Stimulated activated CD4-positive, alpha-beta T cell treated with anti-CD3 and anti-CD28 coated beads, Interleukin-1b, Interleukin-23, amount 100 ng/mL, for 4 hours (primary cell): ENCODE results near the gene MTCL1.

Source experiments
- DNase-seq, 2 donors: peaks; one replicate each; pipeline ENCODE4 v3.0.0-alpha.2; 2020; ENCODE audit warnings: low read depth in 2 of 2

MTCL1 gene

GRCh38 chr18:8810157-8810556 lies 104.8 kb downstream of the MTCL1 start:
- no peak for DNase-seq

GRCh38 chr18:8811115-8811514 lies 105.8 kb downstream of the MTCL1 start:
- DNase-seq: no peak

GRCh38 chr18:8812631-8813030 lies 107.3 kb downstream of the MTCL1 start:
- DNase-seq: no peak

GRCh38 chr18:8813611-8814010 lies 108.3 kb downstream of the MTCL1 start:
- DNase-seq: no peak

GRCh38 chr18:8814206-8814605 lies 108.8 kb downstream of the MTCL1 start:
- no peak for DNase-seq

GRCh38 chr18:8816220-8816619 lies 110.9 kb downstream of the MTCL1 start:
- no peak for DNase-seq

GRCh38 chr18:8816816-8817215 lies 111.5 kb downstream of the MTCL1 start:
- no peak for DNase-seq

GRCh38 chr18:8818982-8819381 lies 113.6 kb downstream of the MTCL1 start:
- no peak for DNase-seq

GRCh38 chr18:8820396-8821082 lies 115.2 kb downstream of the MTCL1 start:
- no peak for DNase-seq

GRCh38 chr18:8821083-8821465 lies 115.7 kb downstream of the MTCL1 start:
- no peak for DNase-seq

- DNase-seq: no peak
Observed at GRCh38 chr18:8821531-8821930, 116.2 kb downstream of the MTCL1 start.

- DNase-seq: no peak
Observed at GRCh38 chr18:8822643-8823042, 117.3 kb downstream of the MTCL1 start.

- DNase-seq: no peak
Observed at GRCh38 chr18:8823530-8823929, 118.2 kb downstream of the MTCL1 start.

- DNase-seq: no peak
Observed at GRCh38 chr18:8824846-8825245, 119.5 kb downstream of the MTCL1 start.

- no peak for DNase-seq
Observed at GRCh38 chr18:8825273-8825672, 119.9 kb downstream of the MTCL1 start.

- no peak for DNase-seq
Observed at GRCh38 chr18:8825729-8826375, 120.5 kb downstream of the MTCL1 start.

GRCh38 chr18:8826514-8826913 lies 121.2 kb downstream of the MTCL1 start:
- no peak for DNase-seq

GRCh38 chr18:8826971-8827370 lies 121.6 kb downstream of the MTCL1 start:
- no peak for DNase-seq

- DNase-seq: no peak
Observed at GRCh38 chr18:8828300-8828699, 122.9 kb downstream of the MTCL1 start.

GRCh38 chr18:8828798-8829197 lies 123.4 kb downstream of the MTCL1 start:
- DNase-seq: no peak

GRCh38 chr18:8830067-8831060 lies 125.0 kb downstream of the MTCL1 start:
- no peak for DNase-seq

GRCh38 chr18:8831112-8831511 lies 125.8 kb downstream of the MTCL1 start:
- no peak for DNase-seq
